Endothelial cell of umbilical vein (primary cell): ENCODE measurements around the gene FADS2.

ENCODE experiments used
- EZH2 ChIP-seq: IDR thresholded peaks from 2 replicates; pipeline ENCODE4 v1.6.1; 2012; ENCODE audit warnings: borderline replicate concordance, low read depth, mild to moderate bottlenecking, moderate library complexity, low read length, inconsistent platforms; ENCODE audit not compliant: severe bottlenecking
- FOS ChIP-seq: IDR thresholded peaks from 2 replicates; pipeline ENCODE4 v1.6.1; 2011; ENCODE audit warnings: mild to moderate bottlenecking, low read length, moderate library complexity, borderline replicate concordance; ENCODE audit not compliant: insufficient read depth
- GATA2 ChIP-seq: IDR thresholded peaks from 2 replicates; pipeline ENCODE4 v1.7.0; 2011; ENCODE audit warnings: low read depth, mild to moderate bottlenecking, moderate library complexity, mixed read lengths, low read length; ENCODE audit not compliant: insufficient read length, insufficient read depth
- JUN ChIP-seq: IDR thresholded peaks from 2 replicates; pipeline ENCODE4 v1.6.1; 2011; ENCODE audit warnings: borderline replicate concordance, low read depth; ENCODE audit not compliant: insufficient read length, insufficient read depth
- MYC ChIP-seq: IDR thresholded peaks from one replicate; pipeline ENCODE4 v1.6.1; 2011; ENCODE audit warnings: mild to moderate bottlenecking, low read depth, low read length
- POLR2A ChIP-seq: IDR thresholded peaks from 2 replicates; pipeline ENCODE4 v1.6.1; 2012; ENCODE audit warnings: low read depth, mild to moderate bottlenecking, control low read depth, low read length
- POLR2AphosphoS5 ChIP-seq: IDR thresholded peaks from 2 replicates; pipeline ENCODE4 v1.6.1; 2012; ENCODE audit warnings: low read depth, mild to moderate bottlenecking, control low read depth, low read length, moderate library complexity; ENCODE audit not compliant: insufficient read depth
- TF ChIP-seq, protein P1 (sequence below), 2 donors: IDR thresholded peaks; 1 replicate in 1 of 2; 2 replicates in 1 of 2; pipeline ENCODE4 v1.5.1; 2011; ENCODE audit warnings: low read length in 2 of 2, mild to moderate bottlenecking in 2 of 2, moderate library complexity in 2 of 2, control low read depth in 1 of 2, inconsistent platforms in 1 of 2, low read depth in 1 of 2; ENCODE audit not compliant: insufficient read depth in 1 of 2; ENCODE audit errors: extremely low read depth in 1 of 2
- TF ChIP-seq, protein P2 (sequence below): IDR thresholded peaks from 2 replicates; pipeline ENCODE4 v1.6.1; 2011; ENCODE audit not compliant: insufficient read depth, insufficient read length

DNA sequence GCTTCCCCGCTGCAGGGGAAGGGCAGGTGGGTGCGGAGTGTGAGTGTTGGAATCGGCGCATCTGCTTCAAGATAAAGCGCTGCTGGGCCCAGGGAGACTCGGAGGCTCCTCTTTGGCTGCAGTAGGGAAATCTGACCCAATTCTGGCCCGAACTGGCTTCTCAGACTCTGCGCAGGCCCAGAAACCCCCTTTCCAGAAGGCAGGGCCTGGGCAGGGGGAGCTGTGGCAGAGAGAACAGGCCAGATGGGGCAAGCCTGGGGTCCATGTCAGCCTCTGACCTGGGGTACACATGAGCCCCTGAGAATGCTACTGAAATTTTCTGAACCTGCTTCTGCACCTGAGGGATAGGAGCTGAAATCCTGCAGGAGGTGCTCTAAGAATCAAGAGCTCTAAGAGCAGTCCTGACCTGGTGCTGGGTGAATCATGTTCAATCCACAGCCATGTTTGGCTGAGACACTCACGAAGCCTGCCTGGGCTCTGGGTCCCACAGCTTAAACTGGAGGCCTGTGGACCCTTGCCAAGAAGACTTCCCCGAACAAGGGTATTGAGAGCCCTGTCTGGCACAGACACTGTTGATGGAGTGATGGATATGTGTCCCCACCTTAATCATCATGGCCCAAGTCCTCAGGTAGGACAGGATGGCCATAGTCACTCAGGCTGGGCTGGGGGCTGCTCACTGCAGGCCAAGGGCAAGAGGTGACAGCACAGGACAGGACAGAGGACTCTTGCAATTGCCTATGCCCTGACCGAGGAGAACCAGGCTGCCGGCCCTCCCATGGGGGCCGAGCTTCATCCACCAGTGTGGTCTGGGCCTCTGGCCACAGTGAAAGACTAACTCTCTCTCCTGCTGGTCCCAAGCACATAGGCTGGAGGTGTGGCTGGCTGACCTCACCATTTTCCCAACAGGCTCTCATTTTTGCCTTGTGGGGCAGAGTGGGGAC is 82.4 kb downstream of the FADS2 start:
- TF ChIP-seq POLR2AphosphoS5, result no peak
- TF ChIP-seq, protein P1, sequence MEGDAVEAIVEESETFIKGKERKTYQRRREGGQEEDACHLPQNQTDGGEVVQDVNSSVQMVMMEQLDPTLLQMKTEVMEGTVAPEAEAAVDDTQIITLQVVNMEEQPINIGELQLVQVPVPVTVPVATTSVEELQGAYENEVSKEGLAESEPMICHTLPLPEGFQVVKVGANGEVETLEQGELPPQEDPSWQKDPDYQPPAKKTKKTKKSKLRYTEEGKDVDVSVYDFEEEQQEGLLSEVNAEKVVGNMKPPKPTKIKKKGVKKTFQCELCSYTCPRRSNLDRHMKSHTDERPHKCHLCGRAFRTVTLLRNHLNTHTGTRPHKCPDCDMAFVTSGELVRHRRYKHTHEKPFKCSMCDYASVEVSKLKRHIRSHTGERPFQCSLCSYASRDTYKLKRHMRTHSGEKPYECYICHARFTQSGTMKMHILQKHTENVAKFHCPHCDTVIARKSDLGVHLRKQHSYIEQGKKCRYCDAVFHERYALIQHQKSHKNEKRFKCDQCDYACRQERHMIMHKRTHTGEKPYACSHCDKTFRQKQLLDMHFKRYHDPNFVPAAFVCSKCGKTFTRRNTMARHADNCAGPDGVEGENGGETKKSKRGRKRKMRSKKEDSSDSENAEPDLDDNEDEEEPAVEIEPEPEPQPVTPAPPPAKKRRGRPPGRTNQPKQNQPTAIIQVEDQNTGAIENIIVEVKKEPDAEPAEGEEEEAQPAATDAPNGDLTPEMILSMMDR (IDR thresholded peaks at IDR 0.05; ENCODE audit: extremely low read depth in 1 of 2, insufficient read depth in 1 of 2, low read depth in 1 of 2, low read length in 2 of 2), result no peak
- no peak for TF ChIP-seq FOS
- no peak for TF ChIP-seq POLR2A
- TF ChIP-seq JUN, result no peak
- TF ChIP-seq, protein P2, sequence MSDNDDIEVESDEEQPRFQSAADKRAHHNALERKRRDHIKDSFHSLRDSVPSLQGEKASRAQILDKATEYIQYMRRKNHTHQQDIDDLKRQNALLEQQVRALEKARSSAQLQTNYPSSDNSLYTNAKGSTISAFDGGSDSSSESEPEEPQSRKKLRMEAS, result no peak
- no peak for TF ChIP-seq EZH2
- no peak for TF ChIP-seq MYC
- no peak for TF ChIP-seq GATA2
